SK-N-SH treated with all-trans-retinoic acid at 6 μM for 48 hours (cell line): ENCODE measurements around the gene PAM16.

Experiments
- ARNTL ChIP-seq: fragments of 450-650 bp; formaldehyde crosslinking; IDR thresholded peaks from 2 replicates; pipeline ENCODE4 v1.5.0; 2020; ENCODE audit warnings: low read depth, mild to moderate bottlenecking, moderate library complexity, borderline replicate concordance
- ESRRG ChIP-seq: fragments of 250-450 bp; sonication (Bioruptor Pico); IDR thresholded peaks from 2 replicates; pipeline ENCODE4 v1.6.1; 2021; ENCODE audit warnings: mild to moderate bottlenecking
- OSR1 ChIP-seq: fragments of 250-450 bp; sonication (Bioruptor Pico); IDR thresholded peaks from 2 replicates; pipeline ENCODE4 v1.8.0; 2022; ENCODE audit warnings: moderate library complexity, mild to moderate bottlenecking, inconsistent platforms
- PPARA ChIP-seq: fragments of 250-450 bp; sonication (Bioruptor Pico); IDR thresholded peaks from 2 replicates; pipeline ENCODE4 v1.5.0; 2020; ENCODE audit warnings: mild to moderate bottlenecking, borderline replicate concordance
- RARB ChIP-seq: fragments of 250-450 bp; sonication (Bioruptor Pico); IDR thresholded peaks from 2 replicates; pipeline ENCODE4 v1.8.0; 2021; ENCODE audit warnings: mild to moderate bottlenecking, moderate library complexity
- ZFP30 ChIP-seq: fragments of 450-650 bp; formaldehyde crosslinking; IDR thresholded peaks from 2 replicates; pipeline ENCODE4 v1.5.0; 2022; ENCODE audit warnings: mild to moderate bottlenecking, moderate library complexity
- ZNF565 ChIP-seq: fragments of 450-650 bp; formaldehyde crosslinking; conservative IDR thresholded peaks from 2 replicates; pipeline ENCODE4 v1.5.0; 2020; ENCODE audit warnings: low read depth, mild to moderate bottlenecking, moderate library complexity
- ZNF70 ChIP-seq: fragments of 450-650 bp; formaldehyde crosslinking; IDR thresholded peaks from 2 replicates; pipeline ENCODE4 v1.5.0; 2020; ENCODE audit warnings: mild to moderate bottlenecking, moderate library complexity
- ZNF8 ChIP-seq: fragments of 450-650 bp; formaldehyde crosslinking; IDR thresholded peaks from 2 replicates; pipeline ENCODE4 v1.5.0; 2020; ENCODE audit warnings: mild to moderate bottlenecking, moderate library complexity
- TF ChIP-seq, protein P1 (sequence below): fragments of 250-450 bp; sonication (Bioruptor Pico); IDR thresholded peaks from 2 replicates; pipeline ENCODE4 v1.8.0; 2020; ENCODE audit warnings: mild to moderate bottlenecking, moderate library complexity, borderline replicate concordance
- TF ChIP-seq, protein P2 (sequence below): fragments of 250-450 bp; sonication (Bioruptor Pico); IDR thresholded peaks from 2 replicates; pipeline ENCODE4 v1.5.1; 2020; ENCODE audit warnings: low read depth, mild to moderate bottlenecking, moderate library complexity

DNA sequence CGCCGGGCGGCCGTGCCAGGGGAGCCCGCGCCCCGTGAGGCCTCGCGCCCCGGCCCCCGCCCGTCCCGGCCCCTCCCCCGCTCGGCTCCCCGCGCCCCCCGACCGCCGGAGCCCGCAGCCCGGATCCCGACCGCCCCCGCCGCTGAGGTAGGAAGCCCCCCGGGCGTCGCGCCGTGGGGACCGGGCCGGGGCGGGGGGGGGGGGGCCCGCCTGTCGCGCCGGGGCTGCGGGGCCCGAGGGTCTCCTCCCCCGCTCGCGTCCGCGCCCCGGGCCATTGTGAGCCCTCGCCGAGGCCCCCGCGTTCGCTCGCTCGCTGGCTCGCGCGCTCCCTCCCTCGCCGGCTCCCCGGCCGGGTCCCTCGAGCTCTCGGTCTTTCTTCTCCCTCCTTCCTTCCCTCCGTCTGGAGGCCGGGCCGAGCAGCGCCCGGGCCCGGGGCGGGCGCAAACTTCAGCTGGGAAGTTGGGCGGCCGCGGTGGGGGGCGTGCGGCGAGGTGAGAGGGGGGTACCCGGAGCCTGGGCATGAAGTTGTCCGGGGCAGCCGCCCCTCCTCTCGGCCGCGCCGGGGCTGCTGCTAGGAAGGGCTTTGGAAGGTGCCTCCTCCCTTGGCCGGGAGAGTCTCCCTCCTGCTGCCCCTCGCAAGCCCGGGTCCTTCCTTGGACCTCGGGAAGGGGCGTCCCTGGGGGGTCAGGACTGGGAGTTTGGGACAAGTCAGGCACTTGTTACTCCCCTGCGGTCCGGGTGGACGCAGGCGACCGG, 34.8 kb downstream of the PAM16 start:
- TF ChIP-seq, protein P1, sequence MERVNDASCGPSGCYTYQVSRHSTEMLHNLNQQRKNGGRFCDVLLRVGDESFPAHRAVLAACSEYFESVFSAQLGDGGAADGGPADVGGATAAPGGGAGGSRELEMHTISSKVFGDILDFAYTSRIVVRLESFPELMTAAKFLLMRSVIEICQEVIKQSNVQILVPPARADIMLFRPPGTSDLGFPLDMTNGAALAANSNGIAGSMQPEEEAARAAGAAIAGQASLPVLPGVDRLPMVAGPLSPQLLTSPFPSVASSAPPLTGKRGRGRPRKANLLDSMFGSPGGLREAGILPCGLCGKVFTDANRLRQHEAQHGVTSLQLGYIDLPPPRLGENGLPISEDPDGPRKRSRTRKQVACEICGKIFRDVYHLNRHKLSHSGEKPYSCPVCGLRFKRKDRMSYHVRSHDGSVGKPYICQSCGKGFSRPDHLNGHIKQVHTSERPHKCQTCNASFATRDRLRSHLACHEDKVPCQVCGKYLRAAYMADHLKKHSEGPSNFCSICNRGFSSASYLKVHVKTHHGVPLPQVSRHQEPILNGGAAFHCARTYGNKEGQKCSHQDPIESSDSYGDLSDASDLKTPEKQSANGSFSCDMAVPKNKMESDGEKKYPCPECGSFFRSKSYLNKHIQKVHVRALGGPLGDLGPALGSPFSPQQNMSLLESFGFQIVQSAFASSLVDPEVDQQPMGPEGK (CRISPR knock-in tag) = no peak
- TF ChIP-seq ZFP30 (CRISPR knock-in tag) (no peak), OSR1 (CRISPR knock-in tag) (no peak), ESRRG (CRISPR knock-in tag) (no peak), RARB (no peak), ZNF565 (CRISPR knock-in tag) (no peak), ARNTL (CRISPR knock-in tag) (no peak), ZNF8 (CRISPR knock-in tag) (no peak), ZNF70 (no peak), PPARA (CRISPR knock-in tag) (no peak)
- TF ChIP-seq, protein P2, sequence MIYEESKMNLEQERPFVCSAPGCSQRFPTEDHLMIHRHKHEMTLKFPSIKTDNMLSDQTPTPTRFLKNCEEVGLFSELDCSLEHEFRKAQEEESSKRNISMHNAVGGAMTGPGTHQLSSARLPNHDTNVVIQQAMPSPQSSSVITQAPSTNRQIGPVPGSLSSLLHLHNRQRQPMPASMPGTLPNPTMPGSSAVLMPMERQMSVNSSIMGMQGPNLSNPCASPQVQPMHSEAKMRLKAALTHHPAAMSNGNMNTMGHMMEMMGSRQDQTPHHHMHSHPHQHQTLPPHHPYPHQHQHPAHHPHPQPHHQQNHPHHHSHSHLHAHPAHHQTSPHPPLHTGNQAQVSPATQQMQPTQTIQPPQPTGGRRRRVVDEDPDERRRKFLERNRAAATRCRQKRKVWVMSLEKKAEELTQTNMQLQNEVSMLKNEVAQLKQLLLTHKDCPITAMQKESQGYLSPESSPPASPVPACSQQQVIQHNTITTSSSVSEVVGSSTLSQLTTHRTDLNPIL (CRISPR knock-in tag) = no peak
